Measurements from ENCODE around the gene CAMK2A. TPM values are rescaled to one million over a fixed set of nuclear protein-coding genes. Genes with fewer than 3 reads are reported as not detected.

CAMK2A gene
- total and polyA plus RNA-seq, 4 donors: under 0.01 TPM; not detected in 3

- Histone ChIP-seq H3K27ac (ENCODE audit: low read depth in 1 of 2, low read length in 2 of 2) (no peak overlapping the region), H3K9ac (ENCODE audit: low read depth in 1 of 2, low read length in 2 of 2) (no peak overlapping the region), H3K36me3 (ENCODE audit: control insufficient read depth in 4 of 4, insufficient read depth in 3 of 4, low read depth in 1 of 4, low read length in 3 of 4) (no peaks in the 10 kb centered on the region), H3K4me3 (ENCODE audit: low read depth in 1 of 3, low read length in 3 of 3) (no peak overlapping the region), H3K27me3 (ENCODE audit: control insufficient read depth in 4 of 4, insufficient read depth in 4 of 4, low read length in 3 of 4) (no peaks in the 10 kb centered on the region), H3K4me1 (ENCODE audit: control insufficient read depth in 4 of 4, insufficient read depth in 4 of 4, low read length in 3 of 4) (no peaks in the 10 kb centered on the region), H3K9me3 (ENCODE audit: control insufficient read depth in 4 of 4, low read length in 3 of 4) (no peaks in the 10 kb centered on the region)
- WGBS: 74% methylated on average over 5 of the region's 5 CpGs
- DNase-seq (ENCODE audit: low spot score): no peak
- TF ChIP-seq RAD21 (IDR thresholded peaks at IDR 0.05): no peak
- TF ChIP-seq FOXA1 (IDR thresholded peaks at IDR 0.05): no peak
- TF ChIP-seq, protein P1, sequence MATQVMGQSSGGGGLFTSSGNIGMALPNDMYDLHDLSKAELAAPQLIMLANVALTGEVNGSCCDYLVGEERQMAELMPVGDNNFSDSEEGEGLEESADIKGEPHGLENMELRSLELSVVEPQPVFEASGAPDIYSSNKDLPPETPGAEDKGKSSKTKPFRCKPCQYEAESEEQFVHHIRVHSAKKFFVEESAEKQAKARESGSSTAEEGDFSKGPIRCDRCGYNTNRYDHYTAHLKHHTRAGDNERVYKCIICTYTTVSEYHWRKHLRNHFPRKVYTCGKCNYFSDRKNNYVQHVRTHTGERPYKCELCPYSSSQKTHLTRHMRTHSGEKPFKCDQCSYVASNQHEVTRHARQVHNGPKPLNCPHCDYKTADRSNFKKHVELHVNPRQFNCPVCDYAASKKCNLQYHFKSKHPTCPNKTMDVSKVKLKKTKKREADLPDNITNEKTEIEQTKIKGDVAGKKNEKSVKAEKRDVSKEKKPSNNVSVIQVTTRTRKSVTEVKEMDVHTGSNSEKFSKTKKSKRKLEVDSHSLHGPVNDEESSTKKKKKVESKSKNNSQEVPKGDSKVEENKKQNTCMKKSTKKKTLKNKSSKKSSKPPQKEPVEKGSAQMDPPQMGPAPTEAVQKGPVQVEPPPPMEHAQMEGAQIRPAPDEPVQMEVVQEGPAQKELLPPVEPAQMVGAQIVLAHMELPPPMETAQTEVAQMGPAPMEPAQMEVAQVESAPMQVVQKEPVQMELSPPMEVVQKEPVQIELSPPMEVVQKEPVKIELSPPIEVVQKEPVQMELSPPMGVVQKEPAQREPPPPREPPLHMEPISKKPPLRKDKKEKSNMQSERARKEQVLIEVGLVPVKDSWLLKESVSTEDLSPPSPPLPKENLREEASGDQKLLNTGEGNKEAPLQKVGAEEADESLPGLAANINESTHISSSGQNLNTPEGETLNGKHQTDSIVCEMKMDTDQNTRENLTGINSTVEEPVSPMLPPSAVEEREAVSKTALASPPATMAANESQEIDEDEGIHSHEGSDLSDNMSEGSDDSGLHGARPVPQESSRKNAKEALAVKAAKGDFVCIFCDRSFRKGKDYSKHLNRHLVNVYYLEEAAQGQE (IDR thresholded peaks at IDR 0.05): no peak
- no peak for TF ChIP-seq RXRA (IDR thresholded peaks at IDR 0.05)
- TF ChIP-seq, protein P2, sequence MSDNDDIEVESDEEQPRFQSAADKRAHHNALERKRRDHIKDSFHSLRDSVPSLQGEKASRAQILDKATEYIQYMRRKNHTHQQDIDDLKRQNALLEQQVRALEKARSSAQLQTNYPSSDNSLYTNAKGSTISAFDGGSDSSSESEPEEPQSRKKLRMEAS (IDR thresholded peaks at IDR 0.05): no peak
- no peak for TF ChIP-seq NR2F2 (IDR thresholded peaks at IDR 0.05)
- no peak for TF ChIP-seq YY1 (IDR thresholded peaks at IDR 0.05)
- no peak for TF ChIP-seq HNF4A (conservative IDR thresholded peaks at IDR 0.05)
- TF ChIP-seq FOXA2 (IDR thresholded peaks at IDR 0.05): no peak
- no peak for TF ChIP-seq GABPA (IDR thresholded peaks at IDR 0.05 in 1 of 2, conservative IDR thresholded peaks at IDR 0.05 in 1 of 2)
- no peak for TF ChIP-seq JUND (IDR thresholded peaks at IDR 0.05)
- TF ChIP-seq ATF3 (IDR thresholded peaks at IDR 0.05): no peak
- TF ChIP-seq EGR1 (IDR thresholded peaks at IDR 0.05; ENCODE audit: low read depth in 2 of 2): no peak
- TF ChIP-seq, protein P3, sequence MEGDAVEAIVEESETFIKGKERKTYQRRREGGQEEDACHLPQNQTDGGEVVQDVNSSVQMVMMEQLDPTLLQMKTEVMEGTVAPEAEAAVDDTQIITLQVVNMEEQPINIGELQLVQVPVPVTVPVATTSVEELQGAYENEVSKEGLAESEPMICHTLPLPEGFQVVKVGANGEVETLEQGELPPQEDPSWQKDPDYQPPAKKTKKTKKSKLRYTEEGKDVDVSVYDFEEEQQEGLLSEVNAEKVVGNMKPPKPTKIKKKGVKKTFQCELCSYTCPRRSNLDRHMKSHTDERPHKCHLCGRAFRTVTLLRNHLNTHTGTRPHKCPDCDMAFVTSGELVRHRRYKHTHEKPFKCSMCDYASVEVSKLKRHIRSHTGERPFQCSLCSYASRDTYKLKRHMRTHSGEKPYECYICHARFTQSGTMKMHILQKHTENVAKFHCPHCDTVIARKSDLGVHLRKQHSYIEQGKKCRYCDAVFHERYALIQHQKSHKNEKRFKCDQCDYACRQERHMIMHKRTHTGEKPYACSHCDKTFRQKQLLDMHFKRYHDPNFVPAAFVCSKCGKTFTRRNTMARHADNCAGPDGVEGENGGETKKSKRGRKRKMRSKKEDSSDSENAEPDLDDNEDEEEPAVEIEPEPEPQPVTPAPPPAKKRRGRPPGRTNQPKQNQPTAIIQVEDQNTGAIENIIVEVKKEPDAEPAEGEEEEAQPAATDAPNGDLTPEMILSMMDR (IDR thresholded peaks at IDR 0.05; ENCODE audit: low read depth, low read length, missing input control): no peak
- TF ChIP-seq TAF1 (conservative IDR thresholded peaks at IDR 0.05): no peak
Measured at GRCh38 chr5:150218693-150219035, 70.9 kb downstream of the CAMK2A start.

- Histone ChIP-seq H3K27me3 (ENCODE audit: control insufficient read depth in 4 of 4, insufficient read depth in 4 of 4, low read length in 3 of 4) (no peaks in the 10 kb centered on the region), H3K36me3 (ENCODE audit: control insufficient read depth in 4 of 4, insufficient read depth in 3 of 4, low read depth in 1 of 4, low read length in 3 of 4) (no peaks in the 10 kb centered on the region), H3K9me3 (ENCODE audit: control insufficient read depth in 4 of 4, low read length in 3 of 4) (no peaks in the 10 kb centered on the region), H3K27ac (ENCODE audit: low read depth in 1 of 2, low read length in 2 of 2) (no peak overlapping the region), H3K4me1 (ENCODE audit: control insufficient read depth in 4 of 4, insufficient read depth in 4 of 4, low read length in 3 of 4) (no peaks in the 10 kb centered on the region), H3K9ac (ENCODE audit: low read depth in 1 of 2, low read length in 2 of 2) (no peak overlapping the region), H3K4me3 (ENCODE audit: low read depth in 1 of 3, low read length in 3 of 3) (no peak overlapping the region)
- 30% methylated on average over 10 of the region's 10 CpGs for WGBS
- TF ChIP-seq RAD21 (IDR thresholded peaks at IDR 0.05): peak; percentile 96 to 98
- no peak for TF ChIP-seq FOXA2 (IDR thresholded peaks at IDR 0.05)
- TF ChIP-seq, protein P3 (IDR thresholded peaks at IDR 0.05; ENCODE audit: low read depth, low read length, missing input control): peak; percentile 91
- TF ChIP-seq EGR1 (IDR thresholded peaks at IDR 0.05; ENCODE audit: low read depth in 2 of 2): no peak
- DNase-seq (ENCODE audit: low spot score): peak; percentile 88
Measured at GRCh38 chr5:150217873-150218692, 71.5 kb downstream of the CAMK2A start.
